Transverse colon (tissue), 4 donors: Measurements from ENCODE around the gene CTNNA1.

Experiments used
- POLR2A ChIP-seq: fragments of 450-650 bp; IDR thresholded peaks from one replicate; pipeline ENCODE4 v1.6.1; 2016; ENCODE audit warnings: antibody characterized with exemption, mild to moderate bottlenecking, moderate library complexity
- POLR2AphosphoS5 ChIP-seq, 3 donors: sonication (generic); formaldehyde crosslinking; IDR thresholded peaks; one replicate each; pipeline ENCODE4 v1.6.1; 2016; ENCODE audit warnings: antibody characterized with exemption in 3 of 3
- TF ChIP-seq, protein P1 (sequence below), 5 experiments: fragments of 200-600 bp in 3 of 5; fragments of 450-650 bp in 2 of 5; sonication (generic) in 3 of 5; IDR thresholded peaks; 1 replicate in 2 of 5; 2 replicates in 3 of 5; pipeline ENCODE4 v1.5.1; 2016 to 2017; ENCODE audit warnings: antibody characterized with exemption in 5 of 5, inconsistent platforms in 3 of 5, mild to moderate bottlenecking in 2 of 5, moderate library complexity in 1 of 5

- TF ChIP-seq, protein P1, sequence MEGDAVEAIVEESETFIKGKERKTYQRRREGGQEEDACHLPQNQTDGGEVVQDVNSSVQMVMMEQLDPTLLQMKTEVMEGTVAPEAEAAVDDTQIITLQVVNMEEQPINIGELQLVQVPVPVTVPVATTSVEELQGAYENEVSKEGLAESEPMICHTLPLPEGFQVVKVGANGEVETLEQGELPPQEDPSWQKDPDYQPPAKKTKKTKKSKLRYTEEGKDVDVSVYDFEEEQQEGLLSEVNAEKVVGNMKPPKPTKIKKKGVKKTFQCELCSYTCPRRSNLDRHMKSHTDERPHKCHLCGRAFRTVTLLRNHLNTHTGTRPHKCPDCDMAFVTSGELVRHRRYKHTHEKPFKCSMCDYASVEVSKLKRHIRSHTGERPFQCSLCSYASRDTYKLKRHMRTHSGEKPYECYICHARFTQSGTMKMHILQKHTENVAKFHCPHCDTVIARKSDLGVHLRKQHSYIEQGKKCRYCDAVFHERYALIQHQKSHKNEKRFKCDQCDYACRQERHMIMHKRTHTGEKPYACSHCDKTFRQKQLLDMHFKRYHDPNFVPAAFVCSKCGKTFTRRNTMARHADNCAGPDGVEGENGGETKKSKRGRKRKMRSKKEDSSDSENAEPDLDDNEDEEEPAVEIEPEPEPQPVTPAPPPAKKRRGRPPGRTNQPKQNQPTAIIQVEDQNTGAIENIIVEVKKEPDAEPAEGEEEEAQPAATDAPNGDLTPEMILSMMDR (IDR thresholded peaks at IDR 0.05): no peak
- TF ChIP-seq POLR2A: no peak
- no peak for TF ChIP-seq POLR2AphosphoS5 (IDR thresholded peaks at IDR 0.05)
These were observed 76.1 kb downstream of the CTNNA1 start for GRCh38 chr5:138829341-138829740.
